ENCODE results near the gene CDKAL1.
A peak's percentile ranks its signal among the peaks of the same experiment; 100 is the strongest.

Gene CDKAL1

GRCh38 chr6:20673458-20673857 is 139.2 kb downstream of the CDKAL1 start:
- DNase-seq, result no peak

GRCh38 chr6:20674664-20675063 is 140.4 kb downstream of the CDKAL1 start:
- no peak for DNase-seq

- no peak for DNase-seq
These were observed 144.6 kb downstream of the CDKAL1 start for GRCh38 chr6:20678831-20679352.

GRCh38 chr6:20680697-20681165 is 146.5 kb downstream of the CDKAL1 start:
- DNase-seq, result peak in 1 of 56 donors; percentile 11

GRCh38 chr6:20681243-20681684 is 147.0 kb downstream of the CDKAL1 start:
- DNase-seq, result no peak

GRCh38 chr6:20684474-20684873 is 150.2 kb downstream of the CDKAL1 start:
- DNase-seq, result no peak

- DNase-seq, result no peak
These were observed 151.9 kb downstream of the CDKAL1 start for GRCh38 chr6:20686142-20686541.

GRCh38 chr6:20687494-20687893 is 153.2 kb downstream of the CDKAL1 start:
- DNase-seq, result no peak

GRCh38 chr6:20688710-20689500 is 154.6 kb downstream of the CDKAL1 start:
- DNase-seq, result no peak

- no peak for DNase-seq
These were observed 156.9 kb downstream of the CDKAL1 start for GRCh38 chr6:20691185-20691584.

GRCh38 chr6:20692023-20692422 is 157.8 kb downstream of the CDKAL1 start:
- DNase-seq, result no peak

GRCh38 chr6:20693466-20694063 is 159.3 kb downstream of the CDKAL1 start:
- no peak for DNase-seq

- no peak for DNase-seq
These were observed 162.4 kb downstream of the CDKAL1 start for GRCh38 chr6:20696676-20697075.

GRCh38 chr6:20698675-20699074 is 164.4 kb downstream of the CDKAL1 start:
- DNase-seq, result no peak

GRCh38 chr6:20699402-20699801 is 165.1 kb downstream of the CDKAL1 start:
- DNase-seq, result no peak

GRCh38 chr6:20700375-20700774 is 166.1 kb downstream of the CDKAL1 start:
- no peak for DNase-seq

- no peak for DNase-seq
These were observed 168.1 kb downstream of the CDKAL1 start for GRCh38 chr6:20702366-20702765.

- DNase-seq, result no peak
These were observed 168.8 kb downstream of the CDKAL1 start for GRCh38 chr6:20703049-20703448.

GRCh38 chr6:20704325-20705025 is 170.2 kb downstream of the CDKAL1 start:
- DNase-seq, result no peak

- DNase-seq, result no peak
These were observed 171.5 kb downstream of the CDKAL1 start for GRCh38 chr6:20705741-20706140.

GRCh38 chr6:20706238-20706938 is 172.1 kb downstream of the CDKAL1 start:
- no peak for DNase-seq
